ENCODE data around the gene POLRMT.
A peak's percentile ranks its signal among the peaks of the same experiment; 100 is the strongest.
"Not testable (repeated sequence)": the region's sequence is repeated elsewhere in the genome, so short reads cannot be mapped to it uniquely, and the experiment has no call there.

The POLRMT gene

DNA sequence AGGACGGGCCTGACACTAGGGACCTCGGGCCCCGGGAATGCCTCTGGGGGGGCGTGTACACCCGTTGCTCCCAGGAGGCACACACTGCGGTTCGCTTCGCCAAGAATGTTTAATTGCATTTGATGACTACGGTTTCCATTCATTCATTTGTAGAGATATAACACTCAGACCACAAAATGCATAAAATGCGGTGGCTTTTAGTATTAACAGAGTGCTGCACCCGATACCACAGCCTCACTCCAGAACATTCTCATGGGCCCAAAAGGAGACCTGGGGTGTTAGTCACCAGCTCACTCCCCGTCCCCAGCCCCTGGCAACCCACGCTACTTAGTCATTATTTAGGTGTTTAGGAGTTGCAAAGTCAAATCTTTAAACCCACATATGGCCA is 21.9 kb downstream of the POLRMT start:
- DNase-seq (ENCODE audit: low read depth in 2 of 2), result peak; percentile 75

DNA sequence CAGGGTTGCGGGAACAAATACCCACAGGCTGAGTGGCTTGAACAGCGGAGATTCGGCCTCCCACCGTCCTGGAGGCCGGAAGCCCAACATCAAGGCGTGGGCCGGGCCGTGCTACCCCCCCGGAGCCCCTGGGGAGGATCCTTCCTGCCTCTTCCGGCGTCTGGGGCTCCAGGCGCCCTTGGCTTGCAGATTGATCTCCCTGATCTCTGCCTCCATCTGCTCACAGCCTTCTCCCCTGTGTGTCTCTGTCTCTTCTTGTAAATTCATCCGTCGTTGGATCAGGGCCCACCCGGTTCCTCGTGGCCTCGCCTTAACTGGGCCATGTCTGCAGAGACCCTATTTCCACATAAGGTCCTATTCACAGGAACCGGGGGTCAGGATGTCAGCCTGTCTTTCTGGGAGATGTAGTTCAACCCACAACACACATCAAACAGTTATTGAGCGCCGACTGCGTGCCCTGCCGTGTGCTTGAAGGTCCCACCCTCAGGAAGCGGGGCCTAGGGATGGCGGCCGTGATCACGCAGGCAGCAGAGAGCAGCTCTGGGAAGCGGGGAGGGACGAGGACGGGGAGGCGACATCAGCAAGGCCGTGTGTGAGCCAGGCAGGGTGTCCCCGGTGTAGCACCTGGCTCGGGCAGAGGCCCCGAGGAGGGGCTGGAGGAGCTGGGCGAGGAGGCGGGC is 22.4 kb downstream of the POLRMT start:
- peak; percentile 48 to 58 for DNase-seq (ENCODE audit: low read depth in 2 of 2)

DNA sequence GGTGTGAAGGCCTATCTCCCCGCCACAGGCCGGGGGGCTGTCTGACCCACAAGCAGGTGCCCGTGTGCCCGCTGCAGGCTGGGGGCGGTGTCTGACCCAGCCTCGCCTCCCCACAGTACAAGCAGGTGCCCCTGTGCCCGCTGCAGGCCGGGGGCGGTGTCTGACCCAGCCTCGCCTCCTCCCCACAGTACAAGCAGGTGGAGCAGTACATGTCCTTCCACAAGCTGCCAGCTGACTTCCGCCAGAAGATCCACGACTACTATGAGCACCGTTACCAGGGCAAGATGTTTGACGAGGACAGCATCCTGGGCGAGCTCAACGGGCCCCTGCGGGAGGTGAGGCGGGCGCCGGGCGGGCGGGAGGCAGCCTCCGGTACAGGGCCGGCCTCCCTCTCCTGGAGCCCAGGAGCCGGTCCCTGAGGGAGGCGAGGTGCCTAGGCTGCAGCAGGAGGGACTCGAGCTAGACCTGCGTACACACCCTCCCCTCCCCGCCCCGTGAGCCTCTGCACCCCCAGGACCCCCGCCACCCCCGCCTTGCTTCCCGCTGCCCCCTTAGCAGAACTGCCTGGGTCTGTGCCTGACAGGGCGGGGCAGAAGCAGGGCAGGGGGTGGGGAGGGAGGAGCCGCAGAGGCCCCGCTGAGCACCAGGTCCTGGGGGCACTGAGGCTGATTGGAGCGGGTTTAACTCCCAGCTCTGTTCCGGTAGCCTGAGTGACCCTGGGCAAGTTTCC is 23.1 kb downstream of the POLRMT start:
- peak in 1 of 2 donors; percentile 28 for DNase-seq (ENCODE audit: low read depth in 2 of 2)

DNA sequence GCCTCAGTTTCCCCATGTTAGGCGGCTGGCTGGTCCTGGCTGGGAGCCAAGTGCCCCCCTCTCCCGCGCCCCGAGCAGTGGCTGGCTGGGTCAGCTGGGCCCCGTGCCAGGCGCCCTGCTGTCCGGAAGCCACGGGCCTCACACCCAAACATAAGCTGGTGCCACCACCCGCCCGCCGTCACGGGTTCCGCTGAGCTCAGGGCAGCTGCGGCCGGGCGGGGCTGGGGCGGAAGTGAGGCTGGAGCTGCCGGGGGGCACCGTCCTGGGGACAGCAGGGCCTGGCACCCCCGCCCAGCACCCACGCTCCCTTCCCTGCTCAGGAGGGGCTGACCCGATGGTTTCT is 24.4 kb downstream of the POLRMT start:
- no peak for DNase-seq (ENCODE audit: low read depth in 2 of 2)

DNA sequence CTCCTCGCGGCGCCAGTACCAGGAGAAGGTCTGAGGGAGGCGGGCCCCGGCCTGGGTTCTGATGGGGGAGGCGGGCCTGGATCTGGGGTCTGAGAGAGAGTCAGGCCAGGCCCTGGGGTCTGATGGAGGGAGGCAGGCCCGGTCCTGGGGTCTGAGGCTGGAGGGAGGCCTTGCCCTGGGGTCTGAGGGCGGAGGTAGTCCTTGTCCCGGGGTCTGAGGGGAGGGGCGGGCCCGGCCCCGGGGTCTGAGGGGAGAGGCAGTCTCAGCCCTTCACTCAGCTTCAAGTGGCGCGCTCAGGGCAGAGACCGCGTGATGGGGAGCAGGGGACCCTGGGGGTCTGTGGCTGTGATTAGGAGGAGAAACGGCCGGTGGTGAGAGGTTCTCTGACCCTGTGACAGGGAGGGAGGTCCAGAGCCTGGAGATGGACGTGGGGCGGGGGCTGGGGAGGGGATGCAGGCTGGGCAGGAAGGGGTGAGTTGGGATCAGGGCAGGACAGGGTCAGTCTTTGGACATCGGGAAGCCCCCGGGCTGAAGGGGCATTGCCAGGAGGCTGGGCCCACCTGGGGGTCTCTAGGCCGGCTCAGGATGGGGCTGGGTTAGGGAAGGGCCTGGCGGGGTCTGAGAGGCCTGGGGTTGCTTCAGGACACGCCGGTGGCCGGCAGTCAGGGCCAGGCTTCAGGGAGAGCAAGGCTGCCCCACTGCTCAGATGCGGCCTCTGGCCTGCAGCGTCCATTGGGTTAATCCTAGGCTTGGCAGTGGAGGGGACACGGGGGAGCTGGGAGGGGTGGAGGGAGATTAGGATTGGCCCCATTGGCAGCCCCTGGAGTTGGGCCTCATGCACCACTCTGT is 25.0 kb downstream of the POLRMT start:
- no peak for DNase-seq (ENCODE audit: low read depth in 2 of 2)

DNA sequence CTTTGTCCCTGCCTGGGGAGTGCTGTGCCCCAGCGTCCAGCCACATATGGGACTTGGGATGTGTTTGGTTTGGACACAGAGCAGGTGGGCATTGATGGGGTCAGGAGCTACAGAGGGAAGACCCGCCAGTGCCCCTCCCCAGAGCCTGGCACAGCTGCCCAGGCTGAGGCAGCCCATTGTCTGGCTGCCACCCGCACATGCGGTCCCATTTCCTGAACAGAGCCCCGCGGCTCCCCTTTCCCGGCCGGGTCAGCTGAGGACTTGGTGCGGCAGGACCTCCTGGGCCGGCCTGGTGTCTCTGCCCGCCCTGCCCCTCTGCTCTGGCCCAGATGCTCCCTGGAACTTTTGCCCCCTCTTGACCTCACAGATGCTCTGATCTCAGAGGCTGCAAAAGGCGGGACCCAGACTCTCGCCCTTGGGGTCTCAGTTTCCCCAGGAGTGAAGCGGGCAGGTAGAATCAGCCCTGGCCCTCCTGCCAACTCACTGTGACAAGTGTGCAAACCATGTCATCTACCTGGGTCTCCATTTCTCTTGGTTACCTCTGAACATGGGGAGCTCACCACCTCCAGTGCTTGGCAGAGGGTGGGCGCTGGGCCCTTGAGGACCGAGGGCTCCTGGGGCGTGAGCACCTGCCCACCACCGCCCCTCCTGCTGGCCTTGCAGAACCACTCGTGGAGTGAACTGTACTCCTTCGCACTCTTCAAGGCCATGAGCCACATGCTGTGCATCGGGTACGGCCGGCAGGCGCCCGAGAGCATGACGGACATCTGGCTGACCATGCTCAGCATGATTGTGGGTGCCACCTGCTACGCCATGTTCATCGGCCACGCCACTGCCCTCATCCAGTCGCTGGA is 25.8 kb downstream of the POLRMT start:
- no peak for DNase-seq (ENCODE audit: low read depth in 2 of 2)

DNA sequence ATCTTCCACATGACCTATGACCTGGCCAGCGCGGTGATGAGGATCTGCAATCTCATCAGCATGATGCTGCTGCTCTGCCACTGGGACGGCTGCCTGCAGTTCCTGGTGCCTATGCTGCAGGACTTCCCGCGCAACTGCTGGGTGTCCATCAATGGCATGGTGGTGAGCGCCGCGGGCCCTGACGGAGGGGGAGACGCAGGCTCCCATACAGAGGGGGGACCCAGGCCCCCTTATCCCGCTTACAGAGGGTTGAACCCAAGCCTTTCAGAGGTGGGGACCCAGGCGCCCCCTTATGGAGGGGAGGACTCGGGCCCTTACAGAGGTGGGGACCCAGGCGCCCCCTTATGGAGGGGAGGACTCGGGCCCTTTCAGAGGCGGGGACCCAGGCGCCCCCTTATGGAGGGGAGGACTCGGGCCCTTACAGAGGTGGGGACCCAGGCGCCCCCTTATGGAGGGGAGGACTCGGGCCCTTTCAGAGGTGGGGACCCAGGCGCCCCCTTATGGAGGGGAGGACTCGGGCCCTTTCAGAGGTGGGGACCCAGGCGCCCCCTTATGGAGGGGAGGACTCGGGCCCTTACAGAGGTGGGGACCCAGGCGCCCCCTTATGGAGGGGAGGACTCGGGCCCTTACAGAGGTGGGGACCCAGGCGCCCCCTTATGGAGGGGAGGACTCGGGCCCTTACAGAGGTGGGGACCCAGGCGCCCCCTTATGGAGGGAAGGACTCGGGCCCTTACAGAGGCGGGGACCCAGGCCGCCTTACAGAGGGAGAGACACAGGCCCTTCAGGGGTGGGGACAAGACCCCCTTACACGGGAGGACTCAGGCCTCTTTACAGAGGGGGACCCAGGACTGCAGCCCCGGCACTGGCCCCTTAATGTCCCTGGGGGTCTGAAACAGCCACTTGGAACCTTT is 28.0 kb downstream of the POLRMT start:
- peak in 1 of 2 donors; percentile 50 for DNase-seq (ENCODE audit: low read depth in 2 of 2)

DNA sequence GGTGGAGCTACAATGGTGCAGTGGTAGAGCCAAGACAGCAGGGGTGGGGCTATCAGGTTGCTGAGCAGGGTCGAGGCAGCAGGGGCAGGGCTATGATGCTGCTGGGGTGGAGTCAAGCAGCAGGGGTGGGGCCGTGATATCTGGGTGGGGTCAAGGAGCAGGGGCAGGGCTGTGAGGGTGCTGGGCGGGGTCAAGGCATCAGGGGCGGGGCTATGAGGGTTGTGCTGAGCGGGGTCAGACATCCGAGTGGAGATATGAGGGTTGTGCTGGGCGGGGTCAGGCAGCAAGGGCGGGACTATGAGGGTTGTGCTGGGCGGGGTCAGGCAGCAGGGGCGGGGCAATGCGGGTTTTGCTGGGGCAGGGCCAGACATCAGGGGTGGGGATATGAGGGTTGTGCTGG is 29.0 kb downstream of the POLRMT start:
- peak; percentile 36 to 44 for DNase-seq (ENCODE audit: low read depth in 2 of 2)

DNA sequence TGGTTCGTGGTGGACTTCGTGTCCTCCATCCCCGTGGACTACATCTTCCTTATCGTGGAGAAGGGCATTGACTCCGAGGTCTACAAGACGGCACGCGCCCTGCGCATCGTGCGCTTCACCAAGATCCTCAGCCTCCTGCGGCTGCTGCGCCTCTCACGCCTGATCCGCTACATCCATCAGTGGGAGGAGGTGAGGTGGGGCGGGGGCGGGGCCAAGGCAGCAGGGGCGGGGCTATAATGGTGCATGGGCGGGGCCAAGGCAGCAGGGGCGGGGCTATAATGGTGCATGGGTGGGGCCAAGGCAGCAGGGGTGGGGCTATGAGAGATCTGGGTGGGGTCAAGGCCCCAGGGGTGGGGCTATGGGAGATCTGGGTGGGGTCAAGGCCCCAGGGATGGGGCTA is 29.6 kb downstream of the POLRMT start:
- DNase-seq (ENCODE audit: low read depth in 2 of 2), result not testable (repeated sequence)

DNA sequence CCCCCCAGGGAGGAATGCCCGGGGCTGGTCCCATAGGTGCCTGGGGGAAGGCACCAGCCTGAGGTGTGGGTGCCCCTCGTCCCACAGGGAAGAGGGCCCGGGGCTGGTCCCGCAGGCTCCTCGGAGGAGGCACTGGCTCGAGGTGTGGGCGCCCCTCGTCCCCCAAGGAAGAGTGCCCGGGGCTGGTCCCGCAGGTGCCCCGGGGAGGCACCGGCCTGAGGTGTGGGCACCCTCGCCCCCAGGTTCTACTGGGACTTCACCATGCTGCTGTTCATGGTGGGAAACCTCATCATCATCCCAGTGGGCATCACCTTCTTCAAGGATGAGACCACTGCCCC is 30.1 kb downstream of the POLRMT start:
- not testable (repeated sequence) for DNase-seq (ENCODE audit: low read depth in 2 of 2)

DNA sequence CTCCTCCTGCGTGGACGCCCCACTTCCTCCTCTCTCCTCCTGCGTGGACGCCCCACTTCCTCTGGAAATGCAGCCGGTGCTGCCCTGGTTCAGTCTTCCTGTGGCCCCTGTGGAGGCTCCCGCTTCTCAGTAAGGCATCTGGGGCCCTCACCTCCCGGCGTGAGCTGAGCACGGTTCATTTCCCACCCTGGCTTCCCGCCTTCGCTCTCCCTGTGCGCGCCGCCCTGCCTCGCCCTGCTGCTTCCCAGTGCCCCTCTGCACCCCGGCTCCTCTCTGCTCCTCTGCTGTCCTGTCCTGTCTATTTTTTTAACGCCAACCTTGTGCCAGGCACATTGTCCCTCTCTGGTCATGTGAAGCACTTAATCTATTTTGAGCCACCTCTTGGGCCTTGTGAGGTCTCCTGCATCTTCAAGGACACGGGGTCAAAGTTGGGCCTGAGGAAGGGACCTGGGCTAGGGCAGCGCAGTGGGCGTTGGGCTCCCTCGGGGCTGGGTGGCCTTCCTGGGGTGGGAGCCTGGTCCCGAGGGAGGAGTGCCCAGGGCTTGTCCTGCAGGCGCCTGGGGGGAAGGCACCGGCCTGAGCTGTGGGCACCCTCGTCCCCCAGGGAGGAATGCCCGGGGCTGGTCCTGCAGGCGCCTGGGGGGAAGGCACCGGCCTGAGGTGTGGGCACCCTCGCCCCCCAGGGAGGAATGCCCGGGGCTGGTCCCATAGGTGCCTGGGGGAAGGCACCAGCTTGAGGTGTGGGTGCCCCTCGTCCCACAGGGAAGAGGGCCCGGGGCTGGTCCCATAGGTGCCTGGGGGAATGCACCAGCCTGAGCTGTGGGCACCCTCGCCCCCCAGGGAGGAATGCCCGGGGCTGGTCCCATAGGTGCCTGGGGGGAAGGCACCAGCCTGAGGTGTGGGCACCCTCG is 30.7 kb downstream of the POLRMT start:
- no peak for DNase-seq (ENCODE audit: low read depth in 2 of 2)

DNA sequence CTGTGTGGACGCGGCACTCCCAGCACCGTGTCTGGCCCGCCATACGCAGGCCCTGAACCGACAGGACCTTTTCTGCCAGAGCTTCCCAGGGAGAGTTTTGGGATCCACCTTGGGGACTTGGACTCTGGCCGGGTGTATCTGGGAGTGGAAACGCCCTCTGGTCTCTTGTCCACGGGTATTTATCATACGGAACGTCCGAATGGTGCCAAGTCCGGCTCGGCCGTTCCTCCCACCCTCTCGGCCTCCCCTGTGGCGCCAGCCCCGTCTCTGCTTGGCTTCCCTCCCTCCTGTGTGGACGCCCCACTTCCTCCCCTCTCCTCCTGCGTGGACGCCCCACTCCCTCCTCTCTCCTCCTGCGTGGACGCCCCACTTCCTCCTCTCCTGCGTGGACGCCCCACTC is 31.5 kb downstream of the POLRMT start:
- no peak for DNase-seq (ENCODE audit: low read depth in 2 of 2)

DNA sequence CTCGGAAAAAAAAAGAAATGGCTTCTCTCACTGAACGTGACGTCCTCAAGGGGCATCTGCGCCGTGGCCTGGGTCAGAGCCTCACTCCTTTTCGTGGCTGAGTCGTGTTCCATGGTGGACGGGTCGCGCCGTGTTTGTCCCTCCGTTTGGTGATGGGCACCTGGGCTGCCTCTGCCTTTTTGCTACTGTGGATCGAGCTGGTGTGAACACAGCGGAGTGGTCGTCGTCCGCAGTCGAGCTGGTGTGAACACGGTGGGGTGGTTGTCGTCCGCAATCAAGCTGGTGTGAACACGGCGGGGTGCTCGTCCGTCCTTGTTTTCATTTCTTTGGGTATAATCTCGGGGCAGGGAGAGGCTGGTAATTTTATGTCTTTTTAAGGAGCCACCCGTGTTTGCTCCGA is 32.0 kb downstream of the POLRMT start:
- DNase-seq (ENCODE audit: low read depth in 2 of 2), result no peak

DNA sequence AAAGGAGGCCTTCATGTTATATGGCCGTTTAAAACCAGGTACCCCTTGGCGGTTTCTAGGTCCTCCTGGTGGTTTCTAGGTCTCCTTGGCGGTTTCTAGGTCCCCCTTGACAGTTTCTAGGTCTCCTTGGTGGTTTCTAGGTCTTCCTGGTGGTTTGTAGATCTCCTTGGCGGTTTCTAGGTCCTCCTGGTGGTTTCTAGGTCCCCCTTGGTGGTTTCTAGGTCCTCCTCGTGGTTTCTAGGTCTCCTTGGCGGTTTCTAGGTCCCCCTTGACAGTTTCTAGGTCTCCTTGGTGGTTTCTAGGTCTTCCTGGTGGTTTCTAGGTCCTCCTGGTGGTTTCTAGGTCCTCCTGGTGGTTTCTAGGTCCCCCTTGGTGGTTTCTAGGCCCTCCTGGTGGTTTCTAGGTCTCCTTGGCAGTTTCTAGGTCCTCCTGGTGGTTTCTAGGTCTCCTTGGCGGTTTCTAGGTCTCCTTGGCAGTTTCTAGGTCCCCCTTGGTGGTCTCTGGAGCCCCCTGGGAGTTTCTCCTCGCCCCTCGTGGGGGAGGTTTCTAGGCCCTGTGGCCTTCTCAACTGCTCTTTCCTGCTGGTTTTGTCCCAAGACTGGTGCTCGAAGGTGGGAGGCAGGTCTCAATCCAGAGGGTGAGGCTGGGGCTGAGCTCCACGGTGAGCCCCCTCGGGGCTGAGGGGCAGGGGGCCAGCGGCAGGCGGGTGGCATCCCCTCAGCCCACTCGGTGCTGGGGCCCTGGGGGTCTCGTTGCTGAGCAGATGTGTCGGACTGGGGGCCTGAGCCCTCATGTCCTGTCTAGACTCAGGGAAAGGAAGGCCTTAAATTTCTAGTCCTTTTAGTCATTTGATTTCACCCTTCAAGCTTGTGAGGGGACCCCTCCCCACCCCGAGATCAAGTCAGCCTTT is 35.7 kb downstream of the POLRMT start:
- DNase-seq (ENCODE audit: low read depth in 2 of 2), result no peak

DNA sequence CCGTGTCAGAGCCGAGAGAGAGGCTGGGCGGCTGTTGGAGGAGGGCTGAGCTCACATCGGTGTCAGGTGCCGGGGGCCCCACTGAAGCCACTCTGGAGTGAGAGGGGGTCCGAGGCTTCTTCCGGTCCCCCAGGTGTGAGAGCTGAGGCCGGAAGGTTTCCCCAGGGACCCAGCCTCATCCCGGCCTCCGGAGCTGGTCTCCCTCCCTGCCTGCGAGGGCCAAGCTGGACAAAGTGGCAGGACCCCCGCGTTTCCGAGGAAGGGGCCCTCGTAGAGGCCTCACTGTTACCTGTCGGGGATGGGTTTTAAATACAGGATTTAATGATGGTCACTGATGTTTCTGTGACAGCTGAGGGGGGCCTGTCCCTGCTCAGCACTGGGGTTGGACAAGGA is 37.1 kb downstream of the POLRMT start:
- DNase-seq (ENCODE audit: low read depth in 2 of 2), result no peak

DNA sequence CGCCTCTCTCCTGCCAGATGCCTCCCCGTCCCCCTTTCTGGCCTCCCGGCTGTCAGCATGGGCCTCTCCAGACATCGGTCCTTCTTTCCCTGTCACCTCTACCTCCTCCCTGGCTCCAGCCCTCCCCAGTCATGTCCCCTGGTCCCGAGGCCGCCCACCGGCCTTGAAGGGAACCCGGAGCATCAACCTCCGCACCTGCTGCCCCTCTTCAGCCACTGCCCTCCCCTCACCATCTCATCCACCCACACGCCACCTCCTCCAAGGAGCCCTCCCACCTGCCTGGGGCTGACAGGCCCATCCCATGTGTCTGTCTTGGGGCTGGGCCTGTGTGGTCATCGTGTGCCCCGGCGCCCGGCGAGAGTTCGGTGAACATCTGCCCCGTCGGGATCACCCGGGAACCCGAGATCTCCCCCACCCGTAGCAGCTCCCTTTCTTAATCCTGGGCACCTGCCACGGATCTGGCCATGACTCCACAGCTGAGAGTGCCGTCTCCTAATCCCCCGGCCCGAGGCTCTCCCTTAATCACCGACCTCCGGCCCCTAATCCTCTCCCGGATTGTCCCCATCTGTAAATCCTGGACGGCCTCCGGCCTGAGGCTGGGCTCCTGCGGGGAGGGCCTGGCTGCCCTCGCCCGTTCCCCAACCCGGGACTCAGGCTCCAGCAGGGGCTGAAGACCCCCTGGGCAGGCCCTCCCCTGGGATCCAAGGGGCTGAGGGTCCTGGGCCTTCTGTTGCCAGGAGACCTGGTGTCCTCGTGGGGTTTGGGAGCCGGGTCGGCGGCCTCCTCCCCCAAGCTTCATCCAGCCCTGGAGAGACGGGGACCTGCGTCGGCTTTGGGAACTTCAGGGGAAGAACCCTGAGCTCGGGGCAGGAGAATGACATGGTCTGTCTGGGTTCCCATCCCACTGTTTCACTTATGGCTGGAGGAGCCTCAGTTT is 37.7 kb downstream of the POLRMT start:
- DNase-seq (ENCODE audit: low read depth in 2 of 2), result no peak

DNA sequence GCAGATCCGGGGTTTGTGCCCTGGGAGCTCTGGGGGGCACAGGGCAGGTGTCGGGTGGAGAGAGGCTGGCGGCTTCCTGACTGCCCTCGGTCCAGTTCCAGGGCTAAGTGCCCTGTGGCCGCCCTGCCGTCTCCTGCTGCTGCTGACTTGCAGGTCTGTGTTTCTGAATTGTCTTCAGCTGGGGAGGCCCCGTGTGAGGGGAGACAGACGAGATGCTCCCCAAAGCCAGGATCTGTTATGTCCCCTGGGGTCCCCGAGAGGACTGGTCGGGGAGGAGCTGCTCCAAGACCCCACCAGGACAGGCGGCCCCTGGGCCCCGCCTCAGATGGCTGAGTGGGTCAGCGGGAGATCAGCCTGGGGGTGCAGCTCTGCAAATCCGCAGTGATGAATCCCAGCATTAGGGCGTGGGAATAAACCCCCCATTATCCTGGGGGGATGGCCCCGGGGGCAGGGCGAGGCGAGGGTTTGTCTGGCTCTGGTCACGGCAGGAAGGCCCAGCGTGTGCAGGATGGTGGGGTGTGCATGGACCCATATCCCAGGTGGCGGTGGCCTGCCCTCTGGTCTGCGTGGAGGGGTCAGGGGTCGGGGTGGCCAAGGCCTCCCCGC is 39.0 kb downstream of the POLRMT start:
- DNase-seq (ENCODE audit: low read depth in 2 of 2), result no peak
